Keratinocyte (primary cell): ENCODE results near the gene BHMT.

Source experiments
- EZH2 ChIP-seq: IDR thresholded peaks from one replicate; pipeline ENCODE4 v1.6.1; 2012; ENCODE audit warnings: inconsistent platforms, mild to moderate bottlenecking, low read length, moderate library complexity
- TF ChIP-seq, protein P1 (sequence below), 3 experiments: IDR thresholded peaks in 1 of 3; conservative IDR thresholded peaks in 1 of 3; optimal IDR thresholded peaks in 1 of 3; 2 replicates in 2 of 3; 3 replicates in 1 of 3; pipeline versions ENCODE3 to v1.5.1; 2011; ENCODE audit warnings: low read length in 3 of 3, mild to moderate bottlenecking in 3 of 3, moderate library complexity in 2 of 3, control low read depth in 1 of 3, inconsistent platforms in 1 of 3; ENCODE audit not compliant: insufficient read depth in 2 of 3; ENCODE audit errors: extremely low read depth in 1 of 3

DNA sequence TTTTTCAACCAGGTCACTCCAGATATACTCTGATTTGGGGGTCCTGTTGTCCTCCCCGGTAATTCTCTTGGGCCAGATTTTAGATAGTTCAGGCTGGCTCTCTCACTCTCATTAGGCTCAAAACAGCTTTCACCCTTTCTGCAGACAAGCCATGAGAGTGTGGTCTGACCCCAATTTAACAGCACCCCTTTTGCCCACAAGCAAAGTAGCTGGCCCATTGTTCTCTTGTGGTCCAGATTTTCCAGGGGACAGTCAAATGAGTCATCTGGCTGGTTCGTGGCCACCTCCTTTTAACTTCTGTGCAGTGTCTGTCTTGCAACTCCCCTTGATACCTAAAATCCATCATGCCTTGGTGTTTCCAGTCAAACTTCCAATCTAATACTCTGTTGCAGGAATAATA lies 25.5 kb upstream of the BHMT start:
- TF ChIP-seq, protein P1, sequence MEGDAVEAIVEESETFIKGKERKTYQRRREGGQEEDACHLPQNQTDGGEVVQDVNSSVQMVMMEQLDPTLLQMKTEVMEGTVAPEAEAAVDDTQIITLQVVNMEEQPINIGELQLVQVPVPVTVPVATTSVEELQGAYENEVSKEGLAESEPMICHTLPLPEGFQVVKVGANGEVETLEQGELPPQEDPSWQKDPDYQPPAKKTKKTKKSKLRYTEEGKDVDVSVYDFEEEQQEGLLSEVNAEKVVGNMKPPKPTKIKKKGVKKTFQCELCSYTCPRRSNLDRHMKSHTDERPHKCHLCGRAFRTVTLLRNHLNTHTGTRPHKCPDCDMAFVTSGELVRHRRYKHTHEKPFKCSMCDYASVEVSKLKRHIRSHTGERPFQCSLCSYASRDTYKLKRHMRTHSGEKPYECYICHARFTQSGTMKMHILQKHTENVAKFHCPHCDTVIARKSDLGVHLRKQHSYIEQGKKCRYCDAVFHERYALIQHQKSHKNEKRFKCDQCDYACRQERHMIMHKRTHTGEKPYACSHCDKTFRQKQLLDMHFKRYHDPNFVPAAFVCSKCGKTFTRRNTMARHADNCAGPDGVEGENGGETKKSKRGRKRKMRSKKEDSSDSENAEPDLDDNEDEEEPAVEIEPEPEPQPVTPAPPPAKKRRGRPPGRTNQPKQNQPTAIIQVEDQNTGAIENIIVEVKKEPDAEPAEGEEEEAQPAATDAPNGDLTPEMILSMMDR (optimal IDR thresholded peaks at IDR 0.05 in 1 of 3, IDR thresholded peaks at IDR 0.05 in 1 of 3, conservative IDR thresholded peaks at IDR 0.05 in 1 of 3; ENCODE audit: extremely low read depth in 1 of 3, insufficient read depth in 2 of 3, low read length in 3 of 3): no peak
- no peak for TF ChIP-seq EZH2
